ENCODE results near the gene TRAPPC10. TPM values are rescaled to one million over a fixed set of nuclear protein-coding genes. Genes with fewer than 3 reads are reported as not detected.

TRAPPC10 gene
- total and polyA plus RNA-seq, 9 of the 15 experiments (the other 6 are each of a cell fraction or from before 2014, with no cell fraction given), result 1.1 to 33.8 (median 24.3) TPM

DNA sequence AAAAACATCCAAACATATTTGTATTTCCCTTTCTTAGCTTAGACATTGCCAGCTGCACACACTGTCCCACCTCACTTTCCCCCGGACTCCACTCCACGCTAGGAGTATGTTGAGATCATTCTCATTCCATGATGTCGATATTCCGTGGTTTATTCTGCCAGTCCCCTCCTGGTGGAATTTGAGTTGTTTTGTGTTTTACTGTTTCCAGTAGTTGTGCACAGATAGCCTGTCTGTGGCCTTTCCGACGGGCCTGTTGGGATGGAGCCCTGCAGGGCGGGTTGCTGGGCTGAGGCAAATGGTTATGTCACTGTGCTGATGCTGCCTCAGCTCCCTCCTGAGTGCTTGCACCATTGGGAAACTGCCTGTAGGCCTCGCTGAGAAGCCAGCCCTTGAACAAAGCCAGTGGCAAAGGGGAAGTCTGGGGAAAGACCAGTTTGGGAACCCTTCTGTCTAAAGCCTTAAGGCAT is 12.8 kb downstream of the TRAPPC10 start (continued):
- no peak for TF ChIP-seq HCFC1 (IDR thresholded peaks at IDR 0.05; ENCODE audit: low read depth, low read length)
- TF ChIP-seq, protein P1, sequence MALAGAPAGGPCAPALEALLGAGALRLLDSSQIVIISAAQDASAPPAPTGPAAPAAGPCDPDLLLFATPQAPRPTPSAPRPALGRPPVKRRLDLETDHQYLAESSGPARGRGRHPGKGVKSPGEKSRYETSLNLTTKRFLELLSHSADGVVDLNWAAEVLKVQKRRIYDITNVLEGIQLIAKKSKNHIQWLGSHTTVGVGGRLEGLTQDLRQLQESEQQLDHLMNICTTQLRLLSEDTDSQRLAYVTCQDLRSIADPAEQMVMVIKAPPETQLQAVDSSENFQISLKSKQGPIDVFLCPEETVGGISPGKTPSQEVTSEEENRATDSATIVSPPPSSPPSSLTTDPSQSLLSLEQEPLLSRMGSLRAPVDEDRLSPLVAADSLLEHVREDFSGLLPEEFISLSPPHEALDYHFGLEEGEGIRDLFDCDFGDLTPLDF (CRISPR knock-in tag; IDR thresholded peaks at IDR 0.05), result no peak
- no peak for TF ChIP-seq HEY1 (CRISPR knock-in tag; IDR thresholded peaks at IDR 0.05; ENCODE audit: borderline replicate concordance)
- TF ChIP-seq RBFOX2 (IDR thresholded peaks at IDR 0.05; ENCODE audit: low read depth, low read length), result no peak
- TF ChIP-seq TAF7 (tag; IDR thresholded peaks at IDR 0.05), result no peak
- TF ChIP-seq ZNF140 (CRISPR knock-in tag; IDR thresholded peaks at IDR 0.05), result no peak
- TF ChIP-seq SLC30A9 (CRISPR knock-in tag; IDR thresholded peaks at IDR 0.05), result no peak
- TF ChIP-seq, protein P2, sequence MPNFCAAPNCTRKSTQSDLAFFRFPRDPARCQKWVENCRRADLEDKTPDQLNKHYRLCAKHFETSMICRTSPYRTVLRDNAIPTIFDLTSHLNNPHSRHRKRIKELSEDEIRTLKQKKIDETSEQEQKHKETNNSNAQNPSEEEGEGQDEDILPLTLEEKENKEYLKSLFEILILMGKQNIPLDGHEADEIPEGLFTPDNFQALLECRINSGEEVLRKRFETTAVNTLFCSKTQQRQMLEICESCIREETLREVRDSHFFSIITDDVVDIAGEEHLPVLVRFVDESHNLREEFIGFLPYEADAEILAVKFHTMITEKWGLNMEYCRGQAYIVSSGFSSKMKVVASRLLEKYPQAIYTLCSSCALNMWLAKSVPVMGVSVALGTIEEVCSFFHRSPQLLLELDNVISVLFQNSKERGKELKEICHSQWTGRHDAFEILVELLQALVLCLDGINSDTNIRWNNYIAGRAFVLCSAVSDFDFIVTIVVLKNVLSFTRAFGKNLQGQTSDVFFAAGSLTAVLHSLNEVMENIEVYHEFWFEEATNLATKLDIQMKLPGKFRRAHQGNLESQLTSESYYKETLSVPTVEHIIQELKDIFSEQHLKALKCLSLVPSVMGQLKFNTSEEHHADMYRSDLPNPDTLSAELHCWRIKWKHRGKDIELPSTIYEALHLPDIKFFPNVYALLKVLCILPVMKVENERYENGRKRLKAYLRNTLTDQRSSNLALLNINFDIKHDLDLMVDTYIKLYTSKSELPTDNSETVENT (CRISPR knock-in tag; IDR thresholded peaks at IDR 0.05), result no peak
- TF ChIP-seq POLR2G (IDR thresholded peaks at IDR 0.05; ENCODE audit: low read depth, low read length), result no peak
- TF ChIP-seq, protein P3, sequence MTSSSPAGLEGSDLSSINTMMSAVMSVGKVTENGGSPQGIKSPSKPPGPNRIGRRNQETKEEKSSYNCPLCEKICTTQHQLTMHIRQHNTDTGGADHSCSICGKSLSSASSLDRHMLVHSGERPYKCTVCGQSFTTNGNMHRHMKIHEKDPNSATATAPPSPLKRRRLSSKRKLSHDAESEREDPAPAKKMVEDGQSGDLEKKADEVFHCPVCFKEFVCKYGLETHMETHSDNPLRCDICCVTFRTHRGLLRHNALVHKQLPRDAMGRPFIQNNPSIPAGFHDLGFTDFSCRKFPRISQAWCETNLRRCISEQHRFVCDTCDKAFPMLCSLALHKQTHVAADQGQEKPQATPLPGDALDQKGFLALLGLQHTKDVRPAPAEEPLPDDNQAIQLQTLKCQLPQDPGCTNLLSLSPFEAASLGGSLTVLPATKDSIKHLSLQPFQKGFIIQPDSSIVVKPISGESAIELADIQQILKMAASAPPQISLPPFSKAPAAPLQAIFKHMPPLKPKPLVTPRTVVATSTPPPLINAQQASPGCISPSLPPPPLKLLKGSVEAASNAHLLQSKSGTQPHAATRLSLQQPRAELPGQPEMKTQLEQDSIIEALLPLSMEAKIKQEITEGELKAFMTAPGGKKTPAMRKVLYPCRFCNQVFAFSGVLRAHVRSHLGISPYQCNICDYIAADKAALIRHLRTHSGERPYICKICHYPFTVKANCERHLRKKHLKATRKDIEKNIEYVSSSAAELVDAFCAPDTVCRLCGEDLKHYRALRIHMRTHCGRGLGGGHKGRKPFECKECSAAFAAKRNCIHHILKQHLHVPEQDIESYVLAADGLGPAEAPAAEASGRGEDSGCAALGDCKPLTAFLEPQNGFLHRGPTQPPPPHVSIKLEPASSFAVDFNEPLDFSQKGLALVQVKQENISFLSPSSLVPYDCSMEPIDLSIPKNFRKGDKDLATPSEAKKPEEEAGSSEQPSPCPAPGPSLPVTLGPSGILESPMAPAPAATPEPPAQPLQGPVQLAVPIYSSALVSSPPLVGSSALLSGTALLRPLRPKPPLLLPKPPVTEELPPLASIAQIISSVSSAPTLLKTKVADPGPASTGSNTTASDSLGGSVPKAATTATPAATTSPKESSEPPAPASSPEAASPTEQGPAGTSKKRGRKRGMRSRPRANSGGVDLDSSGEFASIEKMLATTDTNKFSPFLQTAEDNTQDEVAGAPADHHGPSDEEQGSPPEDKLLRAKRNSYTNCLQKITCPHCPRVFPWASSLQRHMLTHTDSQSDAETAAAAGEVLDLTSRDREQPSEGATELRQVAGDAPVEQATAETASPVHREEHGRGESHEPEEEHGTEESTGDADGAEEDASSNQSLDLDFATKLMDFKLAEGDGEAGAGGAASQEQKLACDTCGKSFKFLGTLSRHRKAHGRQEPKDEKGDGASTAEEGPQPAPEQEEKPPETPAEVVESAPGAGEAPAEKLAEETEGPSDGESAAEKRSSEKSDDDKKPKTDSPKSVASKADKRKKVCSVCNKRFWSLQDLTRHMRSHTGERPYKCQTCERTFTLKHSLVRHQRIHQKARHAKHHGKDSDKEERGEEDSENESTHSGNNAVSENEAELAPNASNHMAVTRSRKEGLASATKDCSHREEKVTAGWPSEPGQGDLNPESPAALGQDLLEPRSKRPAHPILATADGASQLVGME (CRISPR knock-in tag; IDR thresholded peaks at IDR 0.05), result no peak
- TF ChIP-seq ZNF586 (CRISPR knock-in tag; conservative IDR thresholded peaks at IDR 0.05), result no peak
- TF ChIP-seq ZNF707 (CRISPR knock-in tag; conservative IDR thresholded peaks at IDR 0.05), result no peak
- TF ChIP-seq ZC3H4 (CRISPR knock-in tag; IDR thresholded peaks at IDR 0.05; ENCODE audit: borderline replicate concordance), result no peak
- no peak for TF ChIP-seq ZEB2 (IDR thresholded peaks at IDR 0.05)
- TF ChIP-seq HMG20A (CRISPR knock-in tag; conservative IDR thresholded peaks at IDR 0.05), result no peak
- TF ChIP-seq CXXC5 (CRISPR knock-in tag; IDR thresholded peaks at IDR 0.05), result no peak
- TF ChIP-seq NR4A1 (CRISPR knock-in tag; IDR thresholded peaks at IDR 0.05), result no peak
- no peak for TF ChIP-seq NR4A1 (tag; IDR thresholded peaks at IDR 0.05)
- TF ChIP-seq ATF7 (IDR thresholded peaks at IDR 0.05), result peak; percentile 25; the same call in 1 of the 2 replicates
- TF ChIP-seq ETV1 (tag; conservative IDR thresholded peaks at IDR 0.05; ENCODE audit: low read depth), result no peak
- peak; percentile 86 for TF ChIP-seq HDGF (IDR thresholded peaks at IDR 0.05)
- no peak for TF ChIP-seq ZNF584 (CRISPR knock-in tag; IDR thresholded peaks at IDR 0.05; ENCODE audit: low read depth)

Data from K562 (cell line).